Lower leg skin (tissue), 3 donors: ENCODE measurements around the gene KIRREL3.
"Not testable (repeated sequence)": the region's sequence is repeated elsewhere in the genome, so short reads cannot be mapped to it uniquely, and the experiment has no call there.

ENCODE experiments used
- POLR2A ChIP-seq, 2 donors: fragments of 450-650 bp; IDR thresholded peaks; one replicate each; pipeline ENCODE4 v1.6.1; 2016 to 2017; ENCODE audit warnings: antibody characterized with exemption in 2 of 2, mild to moderate bottlenecking in 1 of 2, moderate library complexity in 1 of 2
- TF ChIP-seq, protein P1 (sequence below), 3 donors: fragments of 450-650 bp; IDR thresholded peaks; one replicate each; pipeline ENCODE4 v1.5.1; 2016; ENCODE audit warnings: antibody characterized with exemption in 3 of 3, mild to moderate bottlenecking in 3 of 3, moderate library complexity in 2 of 3

DNA sequence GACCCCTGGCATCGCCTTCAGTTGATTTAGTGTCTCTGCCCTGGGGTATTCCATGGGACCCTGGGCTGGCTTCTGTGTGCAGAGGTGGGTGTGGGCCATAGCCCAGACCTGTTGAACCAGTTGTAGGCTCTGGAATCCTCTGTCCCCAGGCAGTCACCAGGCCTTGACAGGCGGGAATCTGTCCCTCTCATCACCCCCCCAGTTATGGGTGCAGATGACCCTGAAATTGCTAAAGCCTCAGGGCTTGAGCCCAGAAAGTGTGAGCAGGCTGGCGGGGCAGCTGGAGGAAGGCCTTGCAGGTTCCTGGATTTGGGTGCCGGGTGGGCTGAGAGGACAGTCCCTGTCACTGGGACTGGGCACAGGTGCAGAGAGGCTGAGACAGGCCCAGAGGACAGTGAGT, 617.9 kb downstream of the KIRREL3 start:
- TF ChIP-seq, protein P1, sequence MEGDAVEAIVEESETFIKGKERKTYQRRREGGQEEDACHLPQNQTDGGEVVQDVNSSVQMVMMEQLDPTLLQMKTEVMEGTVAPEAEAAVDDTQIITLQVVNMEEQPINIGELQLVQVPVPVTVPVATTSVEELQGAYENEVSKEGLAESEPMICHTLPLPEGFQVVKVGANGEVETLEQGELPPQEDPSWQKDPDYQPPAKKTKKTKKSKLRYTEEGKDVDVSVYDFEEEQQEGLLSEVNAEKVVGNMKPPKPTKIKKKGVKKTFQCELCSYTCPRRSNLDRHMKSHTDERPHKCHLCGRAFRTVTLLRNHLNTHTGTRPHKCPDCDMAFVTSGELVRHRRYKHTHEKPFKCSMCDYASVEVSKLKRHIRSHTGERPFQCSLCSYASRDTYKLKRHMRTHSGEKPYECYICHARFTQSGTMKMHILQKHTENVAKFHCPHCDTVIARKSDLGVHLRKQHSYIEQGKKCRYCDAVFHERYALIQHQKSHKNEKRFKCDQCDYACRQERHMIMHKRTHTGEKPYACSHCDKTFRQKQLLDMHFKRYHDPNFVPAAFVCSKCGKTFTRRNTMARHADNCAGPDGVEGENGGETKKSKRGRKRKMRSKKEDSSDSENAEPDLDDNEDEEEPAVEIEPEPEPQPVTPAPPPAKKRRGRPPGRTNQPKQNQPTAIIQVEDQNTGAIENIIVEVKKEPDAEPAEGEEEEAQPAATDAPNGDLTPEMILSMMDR (IDR thresholded peaks at IDR 0.05) = not testable (repeated sequence)
- not testable (repeated sequence) for TF ChIP-seq POLR2A (IDR thresholded peaks at IDR 0.05)
